Spleen (tissue), 11 donors: ENCODE data around the gene MEIS1. TPM values are rescaled to one million over a fixed set of nuclear protein-coding genes. Genes with fewer than 3 reads are reported as not detected.
"Not testable (repeated sequence)": the region's sequence is repeated elsewhere in the genome, so short reads cannot be mapped to it uniquely, and the experiment has no call there.

Experiments used
- DNase-seq: peaks from one replicate; pipeline ENCODE4 v3.0.0-alpha.2; 2020
- H3K27ac ChIP-seq, 8 donors: fragments of 200-600 bp; sonication (generic) in 7 of 8; 1 replicate in 4 of 8; 2 replicates in 4 of 8; pipeline versions ENCODE4 v1.5.0 to v1.8.0; 2016 to 2021; ENCODE audit warnings: inconsistent platforms in 4 of 8, mild to moderate bottlenecking in 4 of 8, moderate library complexity in 1 of 8
- H3K27me3 ChIP-seq, 7 donors: fragments of 200-600 bp; sonication (generic) in 6 of 7; replicated peaks in 1 of 7; 1 replicate in 4 of 7; 2 replicates in 3 of 7; pipeline versions ENCODE4 v1.5.0 to v1.8.0; 2016 to 2021; ENCODE audit warnings: inconsistent platforms in 3 of 7, mild to moderate bottlenecking in 1 of 7
- H3K36me3 ChIP-seq, 6 donors: fragments of 200-600 bp; sonication (generic) in 5 of 6; 1 replicate in 4 of 6; 2 replicates in 2 of 6; pipeline versions ENCODE4 v1.5.0 to v1.8.0; 2016 to 2021; ENCODE audit warnings: inconsistent platforms in 2 of 6
- H3K4me1 ChIP-seq, 6 donors: fragments of 200-600 bp; sonication (generic) in 5 of 6; 1 replicate in 3 of 6; 2 replicates in 3 of 6; pipeline versions ENCODE4 v1.5.0 to v1.8.0; 2016 to 2021; ENCODE audit warnings: inconsistent platforms in 3 of 6
- H3K4me3 ChIP-seq, 8 donors: fragments of 200-600 bp; sonication (generic) in 7 of 8; 1 replicate in 4 of 8; 2 replicates in 4 of 8; pipeline versions ENCODE4 v1.5.0 to v1.8.0; 2016 to 2021; ENCODE audit warnings: inconsistent platforms in 4 of 8, mild to moderate bottlenecking in 4 of 8, moderate library complexity in 2 of 8
- H3K9me3 ChIP-seq, 8 donors: fragments of 200-600 bp; sonication (generic) in 7 of 8; 1 replicate in 4 of 8; 2 replicates in 4 of 8; pipeline versions ENCODE4 v1.5.0 to v1.8.0; 2016 to 2021; ENCODE audit warnings: inconsistent platforms in 4 of 8
- CTCF ChIP-seq, 11 experiments: fragments of 200-600 bp in 7 of 11; fragments of 450-650 bp in 4 of 11; sonication (generic) in 4 of 11; IDR thresholded peaks in 8 of 11; conservative IDR thresholded peaks in 3 of 11; 1 replicate in 7 of 11; 2 replicates in 4 of 11; pipeline versions ENCODE4 v1.4.0 to v1.8.0; 2016 to 2021; ENCODE audit warnings: antibody characterized with exemption in 11 of 11, inconsistent platforms in 4 of 11, mild to moderate bottlenecking in 1 of 11
- POLR2A ChIP-seq, 3 donors: fragments of 450-650 bp; IDR thresholded peaks; one replicate each; pipeline ENCODE4 v1.5.1; 2017; ENCODE audit warnings: antibody characterized with exemption in 3 of 3, mild to moderate bottlenecking in 1 of 3
- POLR2AphosphoS5 ChIP-seq, 3 donors: sonication (generic); formaldehyde crosslinking; IDR thresholded peaks; one replicate each; pipeline ENCODE4 v1.5.1; 2017; ENCODE audit warnings: antibody characterized with exemption in 3 of 3
- WGBS, 5 donors: extraction: QIAGEN DNeasy Blood & Tissue Kit in 3 of 5; methylation state at CpG; one replicate each; pipeline versions ENCODE4 v1.1.5 to v1.1.7; 2013 to 2018; 5-methylcytosine and 5-hydroxymethylcytosine counted together
- intact Hi-C: fragments of 100-400 bp; cut with DNase I; formaldehyde crosslinking; loops from one replicate; pipeline ENCODE4 v1.15.0; 2023; ENCODE audit warnings: low total_unique reads
- polyA plus RNA-seq, 3 donors: library from polyadenylated mRNA; stranded (reverse); fragments of 200-250 nt; gene quantifications; one replicate each; pipeline ENCODE4 v1.2.1, GENCODE V29; 2013
- total RNA-seq, 7 donors: library from RNA; depleted of rRNA in 3 of 7; stranded (reverse); fragments of >200 nt in 3 of 7; fragmentation: NEBNext Ultra II Directional in 4 of 7; extraction: Animal tissue kit (Norgen Biotek cat#: 25700) in 4 of 7; gene quantifications; one replicate each; pipeline versions ENCODE4 v1.1.0 to v1.2.1, GENCODE V29; 2016 to 2021
- donor health status: healthy with polysubstance abuse.
- donor health status: DM: no; HTN: no; CAD: no; lungs with moderate emphysema.
- donor health status: DM: no; HTN: no; CAD: no.
- donor health status: Bipolar disorder and iron deficiency.
- donor health status: healthy.
- donor health status: DM: no; HTN: no; CAD: no.
- donor health status: DM: yes; HTN: yes; CAD: no.

Gene MEIS1
- total and polyA plus RNA-seq, 10 donors, result 13.1 to 81.4 (median 28.2) TPM

DNA sequence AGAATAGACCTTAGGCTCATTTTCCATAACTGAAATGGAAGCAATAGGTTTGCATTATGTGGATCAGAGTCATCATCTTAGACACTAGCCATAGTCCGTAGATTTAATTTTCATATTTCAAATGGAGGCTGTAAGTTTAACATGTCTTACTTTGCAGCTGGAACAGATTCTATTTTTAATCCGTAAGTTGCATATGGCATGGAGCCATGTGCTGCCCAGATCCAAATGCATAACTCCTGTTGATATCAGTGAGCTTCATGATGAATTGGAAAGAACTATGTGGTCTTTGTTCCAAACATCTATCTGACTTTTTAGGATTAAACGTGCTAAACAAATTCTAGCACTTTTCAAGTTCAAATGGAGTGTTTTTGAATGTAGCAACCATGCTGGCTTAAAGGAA is 43.4 kb downstream of the MEIS1 start:
- DNase-seq, result no peak
- intact Hi-C loops, result no loop called here
- peaks cover 0 to 2% (median 0%) of the 10 kb centered on the region in 6 donors for H3K36me3 ChIP-seq
- no peak overlapping the region for H3K4me3 ChIP-seq
- H3K9me3 ChIP-seq, result no peaks in the 10 kb centered on the region
- H3K4me1 ChIP-seq, result peaks cover 4 to 45% (median 14%) of the 10 kb centered on the region in 6 donors
- WGBS, 5 donors, result 59 to 69% (median 65%) methylated on average over 3 of the region's 3 CpGs
- TF ChIP-seq CTCF (IDR thresholded peaks at IDR 0.05 in 8 of 11, conservative IDR thresholded peaks at IDR 0.05 in 3 of 11), result no peak
- TF ChIP-seq POLR2A (IDR thresholded peaks at IDR 0.05), result no peak
- TF ChIP-seq POLR2AphosphoS5 (IDR thresholded peaks at IDR 0.05), result no peak
- no peaks in the 10 kb centered on the region for H3K27me3 ChIP-seq
- no peak overlapping the region for H3K27ac ChIP-seq

DNA sequence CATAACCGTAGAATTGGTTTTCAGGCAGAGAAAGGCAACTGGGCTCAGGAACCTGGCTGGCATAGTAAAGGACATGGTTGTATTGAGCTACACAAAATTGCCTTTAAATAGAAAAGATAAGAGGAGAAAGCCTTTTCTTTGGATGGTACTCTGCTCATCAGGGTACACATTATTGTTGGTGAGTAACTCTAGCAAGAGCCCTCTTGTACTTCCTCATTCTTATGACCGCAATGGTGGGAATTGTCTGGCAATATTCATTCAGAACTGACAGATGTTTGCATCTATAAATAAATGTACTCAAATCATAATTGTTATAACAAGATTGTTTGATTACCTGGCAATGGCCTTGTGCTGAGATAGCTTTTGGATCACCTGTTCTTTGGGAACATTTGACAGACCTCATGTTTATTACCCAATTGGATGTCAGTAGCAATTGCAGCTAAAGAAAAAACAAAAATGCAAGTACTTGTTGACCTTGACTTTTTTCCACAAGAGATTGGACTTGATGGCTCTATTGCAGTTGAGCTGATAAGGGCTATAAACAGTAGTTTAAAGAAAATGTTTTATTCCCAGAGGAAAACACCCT is 43.9 kb downstream of the MEIS1 start:
- Histone ChIP-seq H3K36me3 (peaks cover 0 to 4% (median 0%) of the 10 kb centered on the region in 6 donors), H3K9me3 (no peaks in the 10 kb centered on the region), H3K4me3 (no peak overlapping the region), H3K27ac (no peak overlapping the region), H3K4me1 (peaks cover 4 to 45% (median 14%) of the 10 kb centered on the region in 6 donors), H3K27me3 (no peaks in the 10 kb centered on the region)
- TF ChIP-seq POLR2A (IDR thresholded peaks at IDR 0.05) (no peak), POLR2AphosphoS5 (IDR thresholded peaks at IDR 0.05) (no peak), CTCF (IDR thresholded peaks at IDR 0.05 in 8 of 11, conservative IDR thresholded peaks at IDR 0.05 in 3 of 11) (no peak)
- 47 to 58% (median 53%) methylated on average over 2 of the region's 2 CpGs for WGBS, 5 donors
- intact Hi-C loops, result no loop called here
- DNase-seq, result no peak

DNA sequence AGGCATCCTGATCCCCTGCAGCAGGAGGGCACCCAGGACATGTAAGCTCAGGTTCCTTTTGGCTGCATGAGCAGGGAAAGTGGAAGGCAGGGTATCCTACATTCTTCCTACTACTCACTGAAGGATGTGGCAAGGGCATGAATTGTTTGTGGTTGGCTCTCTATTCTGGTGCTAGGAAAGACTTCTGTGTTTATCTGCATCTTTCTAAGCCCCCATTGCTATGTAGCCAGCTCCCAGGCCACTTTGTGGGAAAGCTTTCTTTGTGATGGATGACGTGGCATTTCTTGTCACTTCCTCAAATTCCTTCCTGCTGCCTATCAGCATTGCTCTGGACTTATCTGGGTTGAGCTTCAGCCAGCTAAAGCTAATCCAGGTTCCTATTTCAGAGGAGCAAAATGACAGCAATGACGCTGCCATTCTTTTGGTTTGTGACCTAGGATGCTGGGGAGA is 46.2 kb downstream of the MEIS1 start:
- DNase-seq, result no peak
- WGBS, 5 donors, result 3 to 10% (median 4%) methylated on average over 2 of the region's 2 CpGs
- peaks cover 4 to 37% (median 14%) of the 10 kb centered on the region in 6 donors for H3K4me1 ChIP-seq

GRCh38 chr2:66485252-66485651 is 50.3 kb downstream of the MEIS1 start:
- H3K27ac ChIP-seq, H3K4me3 ChIP-seq, DNase-seq, intact Hi-C loops, H3K36me3 ChIP-seq, H3K27me3 ChIP-seq, H3K9me3 ChIP-seq: not testable (repeated sequence)
- WGBS, 5 donors, result 87 to 98% (median 93%) methylated on average over 2 of the region's 2 CpGs
- H3K4me1 ChIP-seq, result peaks cover 0 to 28% (median 12%) of the 10 kb centered on the region in 6 donors

More for the DNA sequence above, 46.2 kb downstream of the MEIS1 start:
- Histone ChIP-seq H3K27me3 (no peaks in the 10 kb centered on the region), H3K27ac (peak overlapping the region in 3 of 8 donors; percentile 8 to 38 (median 26)), H3K36me3 (peaks cover 0 to 4% (median 0%) of the 10 kb centered on the region in 6 donors), H3K4me3 (no peak overlapping the region), H3K9me3 (peaks cover 0 to 4% (median 0%) of the 10 kb centered on the region in 8 donors)
- intact Hi-C loops, result no loop called here
- no peak for TF ChIP-seq POLR2AphosphoS5 (IDR thresholded peaks at IDR 0.05)
- no peak for TF ChIP-seq POLR2A (IDR thresholded peaks at IDR 0.05)
- TF ChIP-seq CTCF (IDR thresholded peaks at IDR 0.05 in 8 of 11, conservative IDR thresholded peaks at IDR 0.05 in 3 of 11), result no peak
